ENCODE data around the gene SLC30A1.

The SLC30A1 gene

DNA sequence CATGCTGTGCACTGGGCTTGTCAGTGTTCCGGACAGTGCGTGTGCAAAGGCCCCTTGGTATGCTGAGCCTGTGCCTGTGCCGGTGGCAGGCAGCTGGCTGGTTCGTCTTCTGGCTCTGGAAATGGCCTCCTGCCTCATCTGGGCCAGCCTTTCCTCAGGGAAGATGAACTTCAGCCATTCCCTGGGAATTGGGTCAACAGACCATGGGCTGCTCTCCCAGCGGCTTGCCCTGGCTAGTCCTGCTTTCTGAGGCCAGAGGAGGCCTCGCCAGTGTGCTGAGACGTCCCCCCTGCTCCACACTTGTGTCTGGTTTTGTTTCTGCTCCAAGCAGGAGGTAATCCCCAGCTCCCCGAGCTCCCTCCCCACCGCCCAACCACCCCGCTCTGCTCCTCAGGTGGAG, 54.4 kb downstream of the SLC30A1 start:
- DNase-seq (ENCODE audit: low read depth, low spot score): no peak

DNA sequence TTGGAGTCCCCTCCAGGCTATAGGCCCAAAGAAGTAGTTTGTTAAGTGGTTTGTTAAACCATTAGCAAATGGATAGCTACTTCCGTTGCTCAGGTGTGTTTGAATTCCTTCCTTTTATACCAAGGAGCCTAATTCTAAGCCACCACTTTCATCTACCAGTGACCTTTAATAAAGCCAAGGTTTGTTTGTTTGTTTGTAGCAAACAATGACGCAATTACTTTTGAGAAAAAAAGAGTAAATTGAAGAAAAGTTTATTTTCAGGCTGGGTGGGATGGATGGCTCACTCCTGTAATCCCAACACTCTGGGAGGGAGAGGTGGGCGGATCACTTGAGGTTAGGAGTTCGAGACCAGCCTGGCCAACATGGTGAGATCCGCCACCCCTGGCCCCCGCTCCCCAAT, 56.2 kb downstream of the SLC30A1 start:
- DNase-seq (ENCODE audit: low read depth, low spot score): no peak
